Adrenal gland (tissue), 5 donors: ENCODE measurements around the gene EPHA6.

Source experiments
- CTCF ChIP-seq, 6 experiments: fragments of 450-650 bp in 4 of 6; fragments of 200-600 bp in 2 of 6; sonication (generic) in 1 of 6; IDR thresholded peaks; 1 replicate in 5 of 6; 2 replicates in 1 of 6; pipeline versions ENCODE4 v1.5.1 to v1.8.0; 2016 to 2021; ENCODE audit warnings: antibody characterized with exemption in 6 of 6, mild to moderate bottlenecking in 2 of 6, moderate library complexity in 1 of 6
- POLR2A ChIP-seq, 2 donors: fragments of 450-650 bp; IDR thresholded peaks; one replicate each; pipeline ENCODE4 v1.6.1; 2017; ENCODE audit warnings: antibody characterized with exemption in 2 of 2, mild to moderate bottlenecking in 2 of 2, moderate library complexity in 1 of 2
- donor health status: DM: no; HTN: no; CAD: no.

- no peak for TF ChIP-seq CTCF (IDR thresholded peaks at IDR 0.05)
- TF ChIP-seq POLR2A (IDR thresholded peaks at IDR 0.05), result no peak
Observed at GRCh38 chr3:97043411-97043810, 229.0 kb downstream of the EPHA6 start.
